Renal pelvis (tissue), 4 donors: ENCODE data around the gene SLC37A1. TPM values are rescaled to one million over a fixed set of nuclear protein-coding genes. Genes with fewer than 3 reads are reported as not detected.
A peak's percentile ranks its signal among the peaks of the same experiment; 100 is the strongest.

Source experiments
- DNase-seq: peaks from one replicate; pipeline ENCODE4 v3.0.0-alpha.2; 2013
- polyA plus RNA-seq, 3 donors: library from polyadenylated mRNA; unstranded; fragments of 120-200 nt; gene quantifications; one replicate each; pipeline ENCODE4 v1.2.1, GENCODE V29; 2013; ENCODE audit not compliant: insufficient read length in 3 of 3

SLC37A1 gene
- polyA plus RNA-seq, 3 donors = 7.7 to 11.6 (median 7.9) TPM

GRCh38 chr21:42476388-42477331, 37.0 kb upstream of the SLC37A1 start:
- DNase-seq = no peak

DNA sequence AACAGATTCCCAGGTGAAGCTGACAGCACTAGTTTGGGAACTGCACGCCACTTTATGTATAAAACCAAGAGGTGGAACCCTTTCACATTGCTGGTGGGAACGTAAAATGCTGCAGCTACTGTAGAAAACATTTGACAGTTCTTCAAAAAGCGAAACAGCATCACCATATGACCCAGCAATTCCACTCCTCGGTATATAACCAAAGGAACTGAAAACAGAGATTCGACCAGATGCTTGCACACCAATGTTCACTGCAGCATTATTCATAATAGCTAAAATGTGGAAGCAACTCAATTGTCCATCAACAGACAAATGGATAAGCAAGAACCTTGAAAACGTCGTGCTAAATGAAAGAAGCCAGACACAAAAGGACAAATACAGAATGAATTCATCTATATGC, 35.1 kb upstream of the SLC37A1 start:
- no peak for DNase-seq

- no peak for DNase-seq
These were observed 34.1 kb upstream of the SLC37A1 start for GRCh38 chr21:42479582-42479981.

- no peak for DNase-seq
These were observed 32.9 kb upstream of the SLC37A1 start for GRCh38 chr21:42480736-42481135.

DNA sequence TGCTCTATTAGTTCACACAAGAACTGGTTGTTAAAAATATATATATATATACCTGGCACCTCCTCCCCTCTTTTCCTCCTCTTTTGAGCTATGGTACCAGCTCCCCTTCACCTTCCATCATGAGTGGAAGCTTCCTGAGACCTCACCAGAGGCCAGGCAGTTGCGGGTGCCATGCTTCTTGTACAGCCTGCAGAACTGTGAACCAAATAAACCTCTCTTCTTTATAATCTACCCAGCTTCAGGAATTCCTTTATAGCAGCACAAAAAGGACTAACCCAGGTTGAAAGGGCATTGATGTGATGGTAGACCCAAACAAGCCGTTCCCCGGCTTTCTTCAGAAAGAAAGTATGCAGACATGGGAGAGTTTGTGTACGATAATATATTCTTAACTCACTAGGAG, 32.5 kb upstream of the SLC37A1 start:
- no peak for DNase-seq

- no peak for DNase-seq
These were observed 28.7 kb upstream of the SLC37A1 start for GRCh38 chr21:42484966-42485365.

GRCh38 chr21:42486072-42486471, 27.6 kb upstream of the SLC37A1 start:
- DNase-seq = no peak

DNA sequence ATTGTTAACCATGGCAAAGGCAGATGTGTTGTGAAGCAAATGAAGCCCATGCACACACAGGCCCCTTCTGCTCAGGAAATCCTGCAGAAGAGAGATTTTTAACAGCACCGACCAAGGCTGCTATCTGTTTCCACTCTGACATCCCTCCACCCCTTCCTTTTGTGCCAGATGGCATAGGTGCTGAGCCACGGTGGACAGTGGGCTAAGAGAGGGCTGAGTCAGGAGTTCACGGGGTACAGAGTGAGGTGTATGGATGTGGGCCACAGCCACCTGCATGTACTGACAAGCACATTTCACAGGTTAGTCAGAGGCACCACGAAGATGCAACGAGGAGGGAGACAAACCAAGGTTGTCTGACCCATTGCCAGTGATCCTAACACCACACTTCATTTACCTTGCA, 27.1 kb upstream of the SLC37A1 start:
- no peak for DNase-seq

- DNase-seq = no peak
These were observed 24.6 kb upstream of the SLC37A1 start for GRCh38 chr21:42489006-42489563.

- DNase-seq = no peak
These were observed 23.7 kb upstream of the SLC37A1 start for GRCh38 chr21:42489991-42490390.

DNA sequence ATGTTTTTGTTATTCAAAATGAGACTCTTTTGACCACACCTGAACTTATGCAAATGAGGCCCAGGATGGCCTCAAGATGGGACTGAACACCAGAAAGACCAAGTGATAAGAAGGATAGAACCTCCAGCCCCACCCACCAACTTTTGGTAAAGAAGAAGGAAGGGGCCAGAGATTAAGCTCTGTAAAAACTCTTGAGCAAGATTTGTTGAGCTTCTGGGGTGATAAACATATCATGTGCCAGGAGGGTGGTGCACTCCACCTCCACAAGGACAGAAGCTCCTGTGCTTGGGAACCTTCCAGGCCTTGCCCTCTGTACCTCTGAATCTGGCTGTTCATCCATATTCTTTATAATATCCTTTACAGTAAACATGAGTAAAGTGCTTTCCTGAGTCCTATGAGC, 22.9 kb upstream of the SLC37A1 start:
- DNase-seq = no peak

GRCh38 chr21:42491328-42491727, 22.3 kb upstream of the SLC37A1 start:
- no peak for DNase-seq

GRCh38 chr21:42492201-42492600, 21.5 kb upstream of the SLC37A1 start:
- no peak for DNase-seq

DNA sequence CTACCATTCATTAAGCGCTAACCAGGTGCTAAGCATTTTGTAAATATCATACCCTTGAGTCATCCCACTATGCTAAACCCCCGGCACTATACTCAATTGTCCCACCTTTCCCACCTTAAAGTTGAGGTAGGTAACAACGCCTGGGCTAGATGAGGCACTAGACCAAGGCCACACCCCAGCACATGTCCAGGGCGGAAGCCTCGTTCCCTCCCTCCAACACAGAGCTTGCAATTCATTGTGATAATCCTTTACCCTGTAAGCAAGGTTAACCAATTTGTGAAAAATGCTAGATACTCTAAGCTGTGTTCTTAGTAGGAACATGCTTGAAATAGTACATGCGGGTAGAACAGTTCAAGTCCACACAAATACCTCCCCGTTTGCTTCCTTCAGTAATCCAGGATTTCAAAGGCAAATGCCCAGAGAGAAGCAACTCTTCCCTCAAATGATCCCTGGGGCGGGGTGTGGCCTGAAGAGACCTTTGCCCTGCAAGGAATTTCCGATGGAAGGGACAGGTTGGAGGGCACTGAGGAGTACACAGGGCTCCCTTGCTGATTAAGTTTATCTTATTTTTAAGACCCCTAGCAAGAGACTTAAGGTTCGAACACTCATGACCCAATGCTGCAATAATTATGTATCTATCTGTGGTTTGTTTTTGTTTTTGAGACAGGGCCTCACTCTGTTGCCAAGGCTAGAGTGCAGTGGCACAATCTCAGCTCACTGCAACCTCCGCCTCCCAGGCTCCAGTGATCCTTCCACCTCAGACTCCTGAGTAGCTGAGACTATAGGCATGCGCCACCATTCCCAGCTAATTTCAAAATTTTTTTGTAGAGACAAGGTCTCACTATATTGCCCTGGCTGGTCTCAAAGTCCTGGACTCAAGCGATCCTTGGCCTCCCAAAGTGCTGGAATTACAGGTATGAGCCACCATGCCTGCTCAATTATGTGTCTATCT, 20.3 kb upstream of the SLC37A1 start:
- DNase-seq = no peak

DNA sequence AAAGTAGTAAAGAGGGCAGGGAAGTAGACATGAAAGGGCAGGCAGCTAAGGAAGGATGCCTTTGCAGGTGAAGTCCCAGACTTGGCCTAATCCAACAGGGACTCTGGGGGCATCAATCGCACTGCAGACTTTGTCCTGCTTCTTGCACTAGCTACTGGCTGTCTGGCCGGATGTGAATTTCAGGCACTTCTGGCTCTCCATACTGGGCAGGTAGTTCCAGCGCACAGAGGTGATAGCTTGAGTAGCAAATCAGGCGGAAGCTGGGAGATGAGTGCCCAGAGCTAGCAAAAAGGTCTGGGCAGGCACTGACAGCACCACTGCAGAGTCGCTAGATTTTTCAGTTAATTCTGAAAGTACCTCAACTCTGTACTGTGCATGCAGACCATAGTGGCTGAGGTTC, 18.6 kb upstream of the SLC37A1 start:
- DNase-seq = no peak

GRCh38 chr21:42495765-42496119, 17.9 kb upstream of the SLC37A1 start:
- DNase-seq = no peak

DNA sequence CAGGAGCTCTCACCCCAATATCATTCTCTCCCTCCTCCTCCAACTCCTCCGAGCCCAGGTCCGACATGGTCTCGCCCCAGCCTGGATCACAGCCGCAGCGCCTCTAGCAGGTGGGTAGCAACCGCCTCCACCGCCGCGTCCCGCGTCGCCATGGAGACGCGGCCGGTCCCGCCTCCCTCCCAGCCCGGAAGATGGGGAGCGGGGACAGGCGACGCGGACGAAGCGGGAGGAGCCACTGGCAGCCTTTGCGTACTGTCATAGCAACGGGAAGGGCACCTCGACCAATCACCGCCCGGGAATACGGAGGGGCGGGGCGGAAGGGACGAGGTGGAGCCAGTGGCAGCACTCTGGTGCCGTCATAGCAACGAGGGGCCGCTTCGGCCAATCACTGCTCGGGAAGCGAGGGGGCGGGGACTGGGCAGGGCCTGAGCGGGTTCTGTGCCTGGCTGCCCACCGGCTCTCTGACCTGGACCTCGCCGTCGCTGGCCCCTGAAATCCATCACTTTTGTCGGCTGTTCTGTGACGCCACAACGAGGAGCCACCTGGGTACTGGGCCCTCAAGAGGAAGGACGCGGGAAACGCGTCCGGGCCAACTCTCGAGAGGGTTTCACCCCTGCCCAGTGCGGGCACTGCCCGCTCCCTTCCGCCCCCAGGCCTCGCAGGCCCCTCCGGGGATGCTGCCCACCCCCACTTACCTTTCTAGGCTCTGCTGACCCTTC, 17.4 kb upstream of the SLC37A1 start, which contains the start of gene RSPH1:
Gene RSPH1, minus strand, starts transcription at position 105 of the 719 bp plus-strand sequence. Its CDS starts 38 bp downstream, at position 67.
- DNase-seq = peak; percentile 99

- no peak for DNase-seq
These were observed 16.8 kb upstream of the SLC37A1 start for GRCh38 chr21:42496839-42497202.

DNA sequence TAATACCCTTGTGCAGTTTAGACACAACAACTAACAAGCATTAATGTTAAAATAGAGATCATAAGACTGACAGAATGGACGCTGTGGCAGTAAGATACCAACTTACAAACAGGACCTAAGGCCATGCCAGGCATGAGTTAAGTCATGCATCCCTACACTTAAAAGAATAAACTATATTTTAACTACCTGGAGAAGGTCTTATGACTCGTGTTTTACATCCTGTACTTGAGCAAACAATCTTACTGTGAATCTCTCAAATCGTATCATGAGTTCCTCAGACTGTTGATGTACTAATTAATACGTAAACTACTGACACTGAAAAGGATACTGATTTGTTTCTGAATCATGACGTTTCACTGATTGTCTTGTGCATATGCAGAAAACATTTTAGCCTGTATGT, 15.6 kb upstream of the SLC37A1 start:
- DNase-seq = no peak

GRCh38 chr21:42499444-42500112, 14.1 kb upstream of the SLC37A1 start:
- no peak for DNase-seq

DNA sequence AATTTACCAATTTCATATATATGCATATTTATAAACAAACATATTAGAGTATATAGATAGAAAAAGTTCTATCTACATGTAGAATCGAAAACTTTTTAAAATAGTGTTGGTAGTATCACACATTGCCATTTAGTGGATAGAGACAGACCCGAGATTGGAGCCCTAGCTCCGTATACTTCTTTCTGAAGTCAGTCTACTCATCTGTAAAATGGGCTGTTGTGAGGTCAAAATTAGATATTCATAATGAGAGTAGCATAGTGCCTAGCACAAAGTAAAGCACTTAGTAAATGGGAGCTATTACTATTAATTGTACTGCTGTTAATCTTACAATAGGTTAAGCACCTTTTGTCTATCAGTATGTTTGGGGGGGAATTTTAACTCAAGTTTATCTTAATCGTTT, 13.4 kb upstream of the SLC37A1 start:
- no peak for DNase-seq
